ENCODE measurements around the gene ARHGAP44.

Gene ARHGAP44

DNA sequence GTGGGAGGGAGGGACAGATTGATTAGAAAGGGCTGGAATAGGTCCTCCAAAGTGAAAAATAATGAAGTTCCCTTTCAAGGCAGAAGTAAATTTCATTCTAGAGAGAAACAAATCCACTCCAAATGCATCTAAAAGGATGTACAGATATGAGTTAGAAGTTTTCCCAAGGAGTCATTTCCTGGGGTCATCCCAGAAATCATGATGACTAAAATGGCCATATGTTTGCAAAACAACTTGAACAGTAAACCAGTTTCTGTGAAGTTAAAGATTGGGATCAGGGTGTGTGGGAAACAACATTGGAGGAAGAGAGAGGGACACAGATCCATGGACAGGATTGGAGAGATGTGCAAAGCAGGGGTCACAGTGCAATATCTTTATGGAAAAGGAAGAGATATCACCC lies 32.5 kb upstream of the ARHGAP44 start:
- ChIA-PET CTCF (no interaction called here), POLR2A (ENCODE audit: low non-redundant PET) (no interaction called here)
- H3K27ac ChIP-seq, result no peak overlapping the region
- TF ChIP-seq, protein P1, sequence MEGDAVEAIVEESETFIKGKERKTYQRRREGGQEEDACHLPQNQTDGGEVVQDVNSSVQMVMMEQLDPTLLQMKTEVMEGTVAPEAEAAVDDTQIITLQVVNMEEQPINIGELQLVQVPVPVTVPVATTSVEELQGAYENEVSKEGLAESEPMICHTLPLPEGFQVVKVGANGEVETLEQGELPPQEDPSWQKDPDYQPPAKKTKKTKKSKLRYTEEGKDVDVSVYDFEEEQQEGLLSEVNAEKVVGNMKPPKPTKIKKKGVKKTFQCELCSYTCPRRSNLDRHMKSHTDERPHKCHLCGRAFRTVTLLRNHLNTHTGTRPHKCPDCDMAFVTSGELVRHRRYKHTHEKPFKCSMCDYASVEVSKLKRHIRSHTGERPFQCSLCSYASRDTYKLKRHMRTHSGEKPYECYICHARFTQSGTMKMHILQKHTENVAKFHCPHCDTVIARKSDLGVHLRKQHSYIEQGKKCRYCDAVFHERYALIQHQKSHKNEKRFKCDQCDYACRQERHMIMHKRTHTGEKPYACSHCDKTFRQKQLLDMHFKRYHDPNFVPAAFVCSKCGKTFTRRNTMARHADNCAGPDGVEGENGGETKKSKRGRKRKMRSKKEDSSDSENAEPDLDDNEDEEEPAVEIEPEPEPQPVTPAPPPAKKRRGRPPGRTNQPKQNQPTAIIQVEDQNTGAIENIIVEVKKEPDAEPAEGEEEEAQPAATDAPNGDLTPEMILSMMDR (conservative IDR thresholded peaks at IDR 0.05; ENCODE audit: low read depth), result no peak
- peak; percentile 12 for DNase-seq (ENCODE audit: low spot score)

- DNase-seq (ENCODE audit: low spot score), result no peak
- no peak overlapping the region for H3K27ac ChIP-seq
- TF ChIP-seq, protein P1 (conservative IDR thresholded peaks at IDR 0.05; ENCODE audit: low read depth), result no peak
- ChIA-PET POLR2A (ENCODE audit: low non-redundant PET) (no interaction called here), CTCF (no interaction called here)
Observed at GRCh38 chr17:12759090-12759489, 30.2 kb upstream of the ARHGAP44 start.

DNA sequence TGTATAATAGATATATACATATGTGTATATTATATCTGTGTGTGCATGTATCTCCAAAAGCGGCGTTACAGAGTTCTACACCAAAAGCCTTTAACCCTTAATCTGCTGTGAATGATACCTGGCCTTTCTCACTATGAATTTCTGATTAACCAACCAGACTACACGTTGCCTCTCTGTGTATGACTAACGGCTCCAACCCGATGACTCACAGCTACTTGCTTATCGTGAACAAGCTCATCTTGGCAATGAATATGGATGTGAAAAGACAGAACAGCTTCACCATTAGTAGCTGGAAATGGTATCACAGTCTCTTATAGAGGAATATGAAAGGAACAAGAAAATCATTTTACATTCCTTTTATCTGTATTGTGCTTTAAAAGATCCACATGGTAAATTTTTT lies 23.8 kb upstream of the ARHGAP44 start:
- no peak overlapping the region for H3K27ac ChIP-seq
- DNase-seq (ENCODE audit: low spot score), result peak; percentile 52
- CTCF ChIA-PET, result no interaction called here
- TF ChIP-seq, protein P1 (conservative IDR thresholded peaks at IDR 0.05; ENCODE audit: low read depth), result no peak
- POLR2A ChIA-PET (ENCODE audit: low non-redundant PET), result no interaction called here

- H3K27ac ChIP-seq, result no peak overlapping the region
- TF ChIP-seq, protein P1 (conservative IDR thresholded peaks at IDR 0.05; ENCODE audit: low read depth), result no peak
- CTCF ChIA-PET, result no interaction called here
- POLR2A ChIA-PET (ENCODE audit: low non-redundant PET), result no interaction called here
- DNase-seq (ENCODE audit: low spot score), result no peak
Observed at GRCh38 chr17:12768255-12768654, 21.0 kb upstream of the ARHGAP44 start.

DNA sequence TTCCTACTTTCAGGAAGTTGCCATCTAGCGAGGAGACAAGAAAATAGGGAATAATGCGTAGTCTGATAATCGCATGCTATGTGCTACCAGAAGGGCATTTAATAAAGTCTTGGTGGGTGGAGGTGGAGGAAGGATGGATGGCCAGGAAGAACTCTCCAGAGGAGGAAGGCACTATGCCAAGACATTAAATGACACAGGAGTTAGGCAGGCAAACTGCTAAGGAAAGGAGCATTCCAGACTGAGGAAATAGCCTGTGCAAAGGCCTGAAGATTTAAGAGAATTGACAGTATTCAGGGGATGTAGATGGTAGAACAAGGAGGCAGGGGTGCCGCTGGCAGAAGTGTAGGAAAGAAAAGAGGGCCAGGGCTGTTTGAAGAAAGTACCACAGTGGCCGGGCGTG lies 19.3 kb upstream of the ARHGAP44 start:
- H3K27ac ChIP-seq, result no peak overlapping the region
- TF ChIP-seq, protein P1 (conservative IDR thresholded peaks at IDR 0.05; ENCODE audit: low read depth), result no peak
- no peak for DNase-seq (ENCODE audit: low spot score)
- POLR2A ChIA-PET (ENCODE audit: low non-redundant PET), result no interaction called here
- CTCF ChIA-PET, result no interaction called here

DNA sequence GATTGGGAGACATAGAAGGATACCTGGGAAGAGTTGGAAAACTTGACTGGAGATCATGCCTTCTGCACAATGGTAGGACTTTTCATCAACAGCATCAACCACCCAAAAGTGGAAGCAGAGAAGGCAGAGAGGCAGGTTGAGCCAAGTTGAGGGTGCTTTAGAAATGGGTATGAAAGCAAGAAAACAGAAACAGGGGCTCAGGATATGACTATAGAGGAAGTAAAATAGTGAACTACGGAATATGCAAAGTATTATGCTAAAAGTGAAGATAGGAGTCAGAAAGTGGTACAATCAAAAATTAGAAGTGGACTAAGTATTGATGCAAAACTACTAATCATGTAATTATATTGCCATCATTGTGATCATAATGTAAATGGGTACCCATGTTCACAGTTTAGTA lies 16.1 kb upstream of the ARHGAP44 start:
- no peak overlapping the region for H3K27ac ChIP-seq
- TF ChIP-seq, protein P1 (conservative IDR thresholded peaks at IDR 0.05; ENCODE audit: low read depth), result no peak
- POLR2A ChIA-PET (ENCODE audit: low non-redundant PET), result no interaction called here
- DNase-seq (ENCODE audit: low spot score), result no peak
- CTCF ChIA-PET, result no interaction called here

DNA sequence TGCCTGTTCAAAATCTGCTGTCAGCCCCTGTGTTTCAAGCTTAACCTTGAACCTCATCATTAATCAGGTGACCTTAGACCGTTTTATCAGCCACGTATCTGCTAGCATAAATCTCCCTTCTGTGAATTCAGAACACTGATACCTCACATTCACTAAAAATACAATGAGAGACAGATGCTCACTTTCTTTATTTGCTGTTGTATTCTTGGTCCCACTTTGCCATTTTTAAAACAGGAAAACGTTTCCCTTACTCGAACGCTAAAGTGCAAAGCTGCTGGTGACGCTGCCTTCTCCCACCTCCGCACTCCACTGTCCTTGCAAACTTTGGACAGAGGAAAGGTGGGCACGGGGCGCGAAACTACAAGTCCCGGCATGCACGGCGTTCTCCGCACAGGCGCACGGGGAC lies 220 bp upstream of the ARHGAP44 start:
- TF ChIP-seq, protein P1 (conservative IDR thresholded peaks at IDR 0.05; ENCODE audit: low read depth), result no peak

More for the DNA sequence above, 220 bp upstream of the ARHGAP44 start:
- ChIA-PET POLR2A (ENCODE audit: low non-redundant PET) (no interaction called here), CTCF (interaction anchor here (0.9 kb wide), 1 partner anchor 8 kb away, joined by 4 read pairs; no protein-coding TSS in a partner anchor)
- no peak for DNase-seq (ENCODE audit: low spot score)
- H3K27ac ChIP-seq, result no peak overlapping the region

Measured in RWPE1 (cell line).